OCI-LY1 (cell line): ENCODE data around the gene GNAL.
A peak's percentile ranks its signal among the peaks of the same experiment; 100 is the strongest.

Experiments used
- H2AFZ ChIP-seq: fragments of 200-600 bp; sonication (generic), shearing (Covaris generic); 2 replicates; pipeline ENCODE4 v1.6.0; 2014; ENCODE audit warnings: antibody characterized with exemption, mild to moderate bottlenecking, low read length
- H3F3A ChIP-seq: fragments of 200-600 bp; sonication (generic), shearing (Covaris generic); 2 replicates; pipeline ENCODE4 v1.6.0; 2014; ENCODE audit warnings: mild to moderate bottlenecking, antibody characterized with exemption, low read length, moderate library complexity; ENCODE audit not compliant: insufficient read depth
- H3K27ac ChIP-seq: fragments of 200-600 bp; sonication (generic); 2 replicates; pipeline ENCODE4 v1.5.1; 2014; ENCODE audit warnings: low read length, mixed run types, mild to moderate bottlenecking, low read depth; ENCODE audit not compliant: poor library complexity, severe bottlenecking
- H3K27me3 ChIP-seq: fragments of 200-600 bp; sonication (generic); 2 replicates; pipeline ENCODE4 v1.6.0; 2014; ENCODE audit warnings: antibody characterized with exemption, mild to moderate bottlenecking, low read length, moderate library complexity; ENCODE audit not compliant: insufficient read depth
- H3K36me3 ChIP-seq: fragments of 200-600 bp; sonication (generic); 2 replicates; pipeline ENCODE4 v1.6.1; 2014; ENCODE audit warnings: mild to moderate bottlenecking, antibody characterized with exemption, low read length, moderate library complexity, mixed read lengths; ENCODE audit not compliant: insufficient read depth
- H3K4me1 ChIP-seq: fragments of 200-600 bp; sonication (generic); 2 replicates; pipeline ENCODE4 v1.5.1; 2014; ENCODE audit warnings: mild to moderate bottlenecking, low read length, moderate library complexity; ENCODE audit not compliant: insufficient read depth, severe bottlenecking
- H3K4me2 ChIP-seq: fragments of 200-600 bp; sonication (generic), shearing (Covaris generic); 2 replicates; pipeline ENCODE4 v1.6.1; 2014; ENCODE audit warnings: low read length
- H3K4me3 ChIP-seq: fragments of 200-600 bp; sonication (generic); 2 replicates; pipeline ENCODE4 v1.5.1; 2014; ENCODE audit warnings: low read length, low read depth, mild to moderate bottlenecking, mixed read lengths; ENCODE audit not compliant: poor library complexity, severe bottlenecking
- H3K79me2 ChIP-seq: fragments of 200-600 bp; shearing (Covaris generic); 2 replicates; pipeline ENCODE4 v1.6.1; 2016; ENCODE audit warnings: mixed run types, low read length, mixed read lengths; ENCODE audit not compliant: insufficient read depth
- H3K9ac ChIP-seq: fragments of 200-600 bp; sonication (generic), shearing (Covaris generic); 2 replicates; pipeline ENCODE4 v1.6.1; 2014; ENCODE audit warnings: mild to moderate bottlenecking, low read length, mixed read lengths
- H3K9me2 ChIP-seq: fragments of 200-600 bp; sonication (generic), shearing (Covaris generic); 2 replicates; pipeline ENCODE4 v1.6.1; 2014; ENCODE audit warnings: low read depth, mild to moderate bottlenecking, low read length, mixed read lengths
- H3K9me3 ChIP-seq: fragments of 200-600 bp; shearing (Covaris generic); 2 replicates; pipeline ENCODE4 v1.6.1; 2014; ENCODE audit warnings: low read length, mixed read lengths
- H4K20me1 ChIP-seq: fragments of 200-600 bp; sonication (generic), shearing (Covaris generic); 2 replicates; pipeline ENCODE4 v1.6.0; 2016; ENCODE audit warnings: mild to moderate bottlenecking, low read length; ENCODE audit not compliant: insufficient read depth
- CTCF ChIP-seq: fragments of 200-600 bp; sonication (generic), shearing (Covaris generic); IDR thresholded peaks from 2 replicates; pipeline ENCODE4 v1.5.1; 2017; ENCODE audit warnings: mild to moderate bottlenecking, antibody characterized with exemption, low read length, moderate library complexity, mixed read lengths
- EZH2 ChIP-seq: fragments of 200-600 bp; sonication (generic), shearing (Covaris generic); IDR thresholded peaks from 2 replicates; pipeline ENCODE4 v1.8.0; 2017; ENCODE audit warnings: borderline replicate concordance, mixed run types, mild to moderate bottlenecking, antibody characterized with exemption, low read length, moderate library complexity, mixed read lengths

GNAL gene

GRCh38 chr18:11877497-11878135 lies 188.6 kb downstream of the GNAL start:
- Histone ChIP-seq H3K27ac (no peak overlapping the region), H3K4me2 (no peak overlapping the region)

DNA sequence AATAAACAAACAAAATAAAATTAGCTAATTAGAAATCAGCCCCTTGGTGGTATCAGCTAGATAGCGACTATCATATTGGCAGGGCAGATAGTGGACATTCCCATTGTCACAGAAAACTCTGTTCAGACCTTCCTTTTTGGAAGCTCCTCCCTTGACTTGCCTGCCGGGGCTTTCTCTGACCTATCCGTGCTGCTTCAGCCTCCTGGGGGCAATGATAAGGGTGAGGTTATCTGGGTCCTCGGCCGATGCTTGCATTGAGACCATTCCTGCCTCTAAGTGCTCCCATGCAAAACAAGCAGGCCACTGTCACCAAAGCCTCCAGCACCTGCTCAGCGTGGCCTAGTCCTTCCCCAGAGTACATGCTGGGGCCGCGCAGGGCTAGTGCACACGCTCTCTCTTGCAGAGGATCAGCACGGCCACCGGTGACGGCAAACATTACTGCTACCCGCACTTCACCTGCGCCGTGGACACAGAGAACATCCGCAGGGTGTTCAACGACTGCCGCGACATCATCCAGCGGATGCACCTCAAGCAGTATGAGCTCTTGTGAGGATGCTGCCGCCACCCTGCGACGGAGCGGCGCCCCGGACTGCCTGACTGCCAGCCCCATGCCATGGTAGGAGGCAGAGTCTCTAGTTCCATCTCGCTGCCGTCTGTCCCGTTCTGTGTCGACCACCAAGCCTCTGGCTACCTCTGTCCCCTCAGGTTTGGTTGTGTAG lies 191.7 kb downstream of the GNAL start:
- TF ChIP-seq EZH2: no peak
- no peak for TF ChIP-seq CTCF
- H3K27ac ChIP-seq: no peak overlapping the region
- H3K4me2 ChIP-seq: no peak overlapping the region
- no peaks in the 10 kb centered on the region for H3F3A ChIP-seq
- H3K9me3 ChIP-seq: peaks cover 3% of the 10 kb centered on the region; the same call in 1 of the 2 replicates
- H3K9ac ChIP-seq: no peak overlapping the region
- no peaks in the 10 kb centered on the region for H3K9me2 ChIP-seq
- H3K4me3 ChIP-seq: no peak overlapping the region
- peaks cover 20% of the 10 kb centered on the region for H3K36me3 ChIP-seq
- H4K20me1 ChIP-seq: no peaks in the 10 kb centered on the region
- H3K4me1 ChIP-seq: peaks cover 19% of the 10 kb centered on the region
- no peaks in the 10 kb centered on the region; the same call in 1 of the 2 replicates for H3K27me3 ChIP-seq
- no peaks in the 10 kb centered on the region for H3K79me2 ChIP-seq
- H2AFZ ChIP-seq: no peak overlapping the region

More at GRCh38 chr18:11877497-11878135, 188.6 kb downstream of the GNAL start:
- Histone ChIP-seq H3K9me2 (no peaks in the 10 kb centered on the region), H3K4me1 (peaks cover 5% of the 10 kb centered on the region), H3K27me3 (no peaks in the 10 kb centered on the region; the same call in 1 of the 2 replicates), H3K36me3 (no peaks in the 10 kb centered on the region), H4K20me1 (no peaks in the 10 kb centered on the region), H3K79me2 (no peaks in the 10 kb centered on the region), H2AFZ (no peak overlapping the region), H3K9me3 (peaks cover 3% of the 10 kb centered on the region; the same call in 1 of the 2 replicates), H3F3A (no peaks in the 10 kb centered on the region), H3K4me3 (no peak overlapping the region), H3K9ac (no peak overlapping the region)
- TF ChIP-seq EZH2: no peak
- no peak for TF ChIP-seq CTCF

DNA sequence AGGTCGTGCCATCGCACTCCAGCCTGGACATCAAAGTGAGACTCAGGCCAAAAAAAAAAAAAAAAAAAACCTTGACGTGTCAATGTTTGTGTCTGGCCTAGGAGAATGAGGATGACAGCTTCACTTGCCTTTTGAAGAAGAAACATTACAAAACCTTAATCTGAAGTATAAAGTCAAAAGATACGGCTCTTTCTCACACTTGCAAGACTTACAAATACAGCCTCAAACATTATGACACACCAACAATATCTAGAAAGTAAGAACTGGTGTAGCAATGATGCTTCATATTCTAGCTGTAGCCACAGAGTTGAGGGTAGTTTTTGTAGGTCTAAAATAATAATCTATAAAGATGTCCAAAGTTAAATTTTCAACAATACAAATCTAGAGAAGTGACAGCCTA lies 193.6 kb downstream of the GNAL start:
- Histone ChIP-seq H3K4me1 (peaks cover 19% of the 10 kb centered on the region), H3K9ac (no peak overlapping the region)
- TF ChIP-seq CTCF (no peak), EZH2 (no peak)

More for the DNA sequence above, 193.6 kb downstream of the GNAL start:
- peaks cover 33% of the 10 kb centered on the region for H3K36me3 ChIP-seq
- H3K27me3 ChIP-seq: no peaks in the 10 kb centered on the region
- H3F3A ChIP-seq: no peaks in the 10 kb centered on the region
- H3K27ac ChIP-seq: peak overlapping the region; percentile 68
- no peaks in the 10 kb centered on the region for H3K9me3 ChIP-seq
- H3K4me3 ChIP-seq: no peak overlapping the region
- no peaks in the 10 kb centered on the region for H3K9me2 ChIP-seq
- H3K4me2 ChIP-seq: peak overlapping the region; percentile 1; the same call in 1 of the 2 replicates
- no peaks in the 10 kb centered on the region for H4K20me1 ChIP-seq
- H3K79me2 ChIP-seq: no peaks in the 10 kb centered on the region
- no peak overlapping the region for H2AFZ ChIP-seq
